Renal cortical epithelial cell (primary cell): ENCODE measurements around the gene SPPL2A. TPM values are rescaled to one million over a fixed set of nuclear protein-coding genes. Genes with fewer than 3 reads are reported as not detected.
"Not testable (repeated sequence)": the region's sequence is repeated elsewhere in the genome, so short reads cannot be mapped to it uniquely, and the experiment has no call there.

Source experiments
- DNase-seq: peaks from one replicate; pipeline ENCODE4 v3.0.0-alpha.2; 2011; ENCODE audit warnings: low read depth
- total RNA-seq: library from RNA; depleted of rRNA; stranded (reverse); fragments of >200 nt; gene quantifications from 2 replicates; pipeline ENCODE4 v1.2.3, GENCODE V29; 2014

Gene SPPL2A
- total RNA-seq, 1 donor from 2014 or later: 171 TPM

DNA sequence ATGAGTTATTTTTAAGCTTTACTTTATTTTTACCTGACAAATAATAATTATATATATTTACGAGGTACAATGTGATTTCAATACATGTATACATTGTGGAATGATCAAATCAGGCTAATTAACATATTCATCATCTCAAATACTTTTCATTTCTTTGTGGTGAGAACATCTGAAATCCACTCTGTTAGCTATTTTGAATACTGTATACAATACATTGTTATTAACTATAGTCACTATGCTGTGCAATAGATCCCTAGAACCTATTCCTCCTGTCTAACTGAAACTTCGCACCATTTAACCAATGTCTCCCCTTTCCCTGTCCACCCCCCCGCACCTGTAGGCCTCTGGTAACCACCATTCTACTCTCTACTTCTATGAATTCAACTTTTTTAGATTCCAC lies 7.9 kb upstream of the SPPL2A start:
- DNase-seq: no peak

DNA sequence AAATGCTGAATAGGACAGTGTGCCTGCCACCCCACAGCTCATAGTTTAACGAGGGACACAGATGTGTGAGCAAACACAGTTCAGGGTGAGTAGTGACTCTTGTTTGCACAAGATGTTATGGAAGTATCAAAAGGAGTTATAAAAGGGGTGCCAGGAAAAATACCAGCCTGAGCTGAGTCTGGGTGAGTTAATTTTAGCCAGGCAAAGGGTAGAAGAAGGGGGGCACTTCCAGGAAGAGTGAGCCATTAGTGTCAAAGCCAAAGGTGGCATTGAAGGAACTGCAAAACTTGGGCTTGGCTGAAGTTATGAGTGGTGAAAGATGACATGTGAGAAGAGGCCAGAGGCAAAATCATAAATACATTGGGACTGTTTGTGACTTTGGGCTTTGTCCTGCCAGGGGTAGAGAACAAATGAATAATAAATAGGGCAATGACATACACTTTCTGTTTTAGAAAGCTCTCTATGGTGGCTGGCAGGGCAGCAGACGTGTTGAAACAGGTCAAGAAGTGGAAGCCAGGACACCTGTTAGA lies 1.9 kb upstream of the SPPL2A start:
- DNase-seq: no peak

DNA sequence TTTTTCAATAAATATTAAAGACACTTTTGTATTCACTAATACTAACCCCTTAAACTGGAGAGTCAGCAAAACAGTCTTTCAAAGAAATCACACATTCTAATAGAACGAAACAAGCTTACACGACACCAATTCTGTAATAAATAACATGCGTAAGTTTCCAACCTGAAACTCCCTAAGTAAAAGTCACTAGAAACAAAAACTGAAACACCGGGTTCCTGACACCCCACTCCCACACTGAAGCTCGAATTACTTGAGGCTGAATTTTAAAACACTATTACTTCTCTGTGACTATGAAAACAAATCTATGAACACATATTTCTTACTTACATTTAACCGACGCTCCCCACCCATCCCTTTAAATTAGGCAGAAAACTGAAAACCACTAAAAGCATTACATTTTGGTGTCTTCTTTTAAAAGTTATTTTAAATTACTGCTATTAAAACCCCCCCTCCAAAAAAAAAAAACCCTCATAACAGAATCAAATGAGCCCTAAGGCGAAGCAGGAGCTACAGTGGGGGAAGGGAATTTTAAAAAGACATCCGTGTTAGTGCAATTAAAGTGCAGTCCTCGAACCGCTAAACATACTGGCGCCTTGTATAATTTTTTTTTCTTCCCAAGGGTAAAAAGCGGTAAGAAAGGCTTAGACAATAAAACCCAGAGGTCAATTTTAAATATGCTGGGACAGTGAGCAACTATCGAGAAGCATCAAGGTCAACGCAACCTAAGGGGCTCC lies 878 bp downstream of the SPPL2A start:
- peak; percentile 29 for DNase-seq

DNA sequence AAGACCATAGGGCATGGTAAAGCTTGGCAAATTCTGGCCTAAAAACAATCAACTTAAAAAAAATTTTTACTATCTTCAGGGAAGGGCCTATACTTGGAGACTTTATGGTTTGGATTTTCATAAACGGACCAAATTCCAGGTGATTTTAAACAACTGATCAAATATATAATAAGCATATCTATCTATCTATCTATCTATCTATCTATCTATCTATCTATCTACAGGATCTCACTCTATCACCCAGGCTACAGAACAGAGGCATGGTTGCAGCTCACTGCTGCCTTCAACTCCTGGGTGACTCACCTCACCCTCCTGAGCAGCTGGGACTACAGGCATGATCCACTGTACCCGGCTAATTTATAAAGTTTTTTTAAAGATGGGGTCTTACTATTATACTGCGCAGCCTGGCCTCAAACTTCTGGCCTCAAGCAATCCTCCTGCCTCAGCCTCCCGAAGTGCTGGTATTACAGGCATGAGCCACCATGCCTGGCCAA lies 6.7 kb downstream of the SPPL2A start:
- DNase-seq: peak; percentile 44

DNA sequence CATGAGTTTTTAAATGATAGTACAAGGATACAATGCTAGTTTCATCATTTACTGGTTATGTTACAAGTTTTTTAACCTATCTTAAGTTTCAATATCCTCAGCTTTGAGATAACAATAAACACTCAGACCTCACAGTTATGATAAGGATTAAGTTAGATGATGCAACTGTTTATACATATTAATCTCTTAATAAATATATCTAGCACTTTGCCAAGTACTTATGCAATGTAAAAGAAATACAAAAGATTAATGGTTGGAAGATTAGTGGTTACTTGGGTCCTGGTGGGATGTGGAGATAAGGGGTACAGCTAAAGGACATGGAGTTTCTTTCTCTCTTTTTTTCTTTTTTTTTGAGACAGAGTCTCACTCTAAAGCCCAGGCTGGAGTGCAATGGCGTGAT lies 12.0 kb downstream of the SPPL2A start:
- no peak for DNase-seq

GRCh38 chr15:50751394-50751793 lies 14.1 kb downstream of the SPPL2A start:
- DNase-seq: no peak

- DNase-seq: no peak
These were observed 15.2 kb downstream of the SPPL2A start for GRCh38 chr15:50750227-50750705.

GRCh38 chr15:50747523-50747922 lies 18.0 kb downstream of the SPPL2A start:
- no peak for DNase-seq

GRCh38 chr15:50744601-50745000 lies 20.9 kb downstream of the SPPL2A start:
- DNase-seq: no peak

- DNase-seq: no peak
These were observed 24.6 kb downstream of the SPPL2A start for GRCh38 chr15:50740955-50741354.

DNA sequence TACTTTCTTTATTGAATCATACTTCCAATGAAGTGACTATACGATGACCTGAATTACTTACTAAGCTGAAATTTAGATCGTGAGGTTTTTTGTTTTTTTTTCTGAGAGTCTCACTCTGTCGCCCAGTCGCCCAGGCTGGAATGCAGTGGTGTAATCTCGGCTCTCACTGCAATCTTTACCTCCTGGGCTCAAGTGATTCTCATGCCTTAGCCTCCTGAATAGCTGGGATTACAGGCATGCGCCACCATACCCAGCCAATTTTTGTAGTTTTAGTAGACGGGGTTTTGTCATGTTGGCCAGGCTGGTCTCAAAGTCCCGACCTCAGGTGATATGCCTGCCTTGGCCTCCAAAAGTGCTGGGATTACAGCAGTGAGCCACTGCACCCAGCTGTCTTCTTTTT lies 28.7 kb downstream of the SPPL2A start:
- DNase-seq: no peak

DNA sequence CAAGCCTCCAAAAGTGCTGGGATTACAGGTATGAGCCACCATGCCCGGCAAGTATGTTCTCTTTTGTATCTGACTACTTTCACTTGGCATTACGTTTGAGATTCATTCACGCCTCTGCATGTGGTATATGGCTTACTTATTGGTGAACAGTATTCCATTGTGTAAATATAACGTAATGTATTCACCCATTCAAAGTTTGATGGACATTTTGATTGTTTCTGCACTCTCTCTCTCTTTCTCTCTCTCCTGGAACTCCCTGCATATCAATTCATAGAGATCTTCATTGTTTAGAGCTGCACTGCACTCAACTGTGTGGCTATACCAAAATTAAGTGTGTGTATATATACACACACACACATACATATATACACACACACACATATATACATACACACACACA lies 30.4 kb downstream of the SPPL2A start:
- no peak for DNase-seq

DNA sequence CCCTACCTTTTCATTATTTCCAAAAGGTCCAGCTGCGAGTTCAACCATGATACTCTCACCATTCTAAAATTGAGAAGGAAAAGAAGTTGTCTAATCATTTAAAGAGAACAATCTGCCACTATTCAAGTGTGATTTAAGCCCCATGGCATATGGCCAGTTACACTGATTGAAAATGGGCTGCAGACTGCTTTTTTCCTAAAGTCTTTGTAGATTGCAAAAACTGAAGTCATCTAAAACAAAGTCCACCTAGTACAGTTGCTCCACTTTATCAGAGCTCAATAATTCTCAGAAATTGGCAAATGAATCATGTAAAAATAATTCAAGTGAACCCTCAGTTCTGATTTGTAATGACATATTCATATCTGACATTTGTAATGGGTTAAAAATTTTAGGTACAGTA lies 39.2 kb downstream of the SPPL2A start:
- DNase-seq: no peak

GRCh38 chr15:50718700-50719125 lies 46.8 kb downstream of the SPPL2A start:
- peak; percentile 7 for DNase-seq

GRCh38 chr15:50712018-50712417 lies 53.5 kb downstream of the SPPL2A start:
- no peak for DNase-seq

DNA sequence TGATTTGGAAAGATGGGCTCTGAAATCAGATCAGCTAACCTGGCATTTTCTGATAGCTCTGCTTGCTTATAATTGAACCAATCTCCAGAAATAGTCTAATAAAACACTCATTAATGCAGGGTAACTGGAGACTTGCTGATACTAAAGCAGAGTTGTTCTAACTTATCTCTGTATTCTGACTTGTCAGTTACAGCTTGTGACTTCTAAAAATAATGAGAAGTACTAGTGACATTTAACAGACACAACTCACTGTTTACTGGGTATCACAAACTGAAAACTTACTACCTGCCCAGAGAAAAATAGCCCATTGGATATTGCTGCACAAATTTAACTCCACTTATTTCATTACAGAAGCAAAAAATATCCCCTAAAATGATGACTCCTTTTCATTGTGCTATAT lies 54.9 kb downstream of the SPPL2A start:
- no peak for DNase-seq

DNA sequence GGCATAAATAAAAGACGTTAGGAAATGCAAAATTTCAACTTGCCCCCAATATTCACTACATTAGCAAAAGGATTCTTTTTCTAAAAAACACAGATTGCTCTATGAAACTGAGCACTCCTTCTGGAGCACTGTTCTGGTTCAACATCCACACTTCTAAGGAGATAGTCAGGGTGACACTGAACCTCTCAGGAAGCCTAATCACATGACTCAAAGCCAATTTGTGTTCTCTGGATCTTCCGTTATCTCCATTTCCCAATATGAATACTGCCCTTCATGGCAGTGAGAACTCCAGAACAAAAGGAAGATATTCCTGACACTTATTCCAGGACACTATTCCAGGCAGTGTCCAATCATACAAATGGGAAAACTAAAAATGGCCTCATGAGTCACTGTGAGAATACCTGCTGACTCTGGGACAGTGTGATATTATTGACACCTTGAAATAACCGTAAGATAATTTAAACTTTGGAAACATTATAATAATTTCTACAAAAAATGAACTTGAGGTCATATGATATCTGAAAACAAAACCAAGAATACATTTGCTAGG lies 57.6 kb downstream of the SPPL2A start:
- DNase-seq: no peak

DNA sequence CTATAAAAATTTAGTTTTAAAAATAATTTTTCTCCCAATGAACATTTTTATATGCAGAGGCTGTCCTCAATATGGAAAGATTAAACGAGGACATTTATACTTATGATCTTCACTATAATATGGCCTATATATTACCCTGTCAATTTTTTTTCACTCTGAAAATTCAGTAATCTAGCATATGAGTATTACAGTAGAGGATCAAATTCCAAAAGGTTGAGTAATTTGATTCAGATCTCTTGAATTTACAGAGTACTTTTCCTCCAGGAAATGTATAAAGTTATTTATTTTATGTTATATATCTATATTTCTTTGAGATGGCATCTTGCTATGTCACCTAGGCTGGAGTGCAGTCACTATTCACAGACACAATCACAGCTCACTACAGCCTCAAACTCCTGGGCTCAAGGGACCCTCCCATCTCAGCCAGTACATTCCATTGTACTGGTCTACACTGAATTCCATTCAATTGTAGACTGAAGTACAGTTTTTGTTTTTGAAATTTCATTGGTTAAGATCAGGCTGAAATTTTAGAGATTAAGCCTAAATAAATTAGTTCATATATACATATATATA lies 62.7 kb downstream of the SPPL2A start:
- DNase-seq: no peak

DNA sequence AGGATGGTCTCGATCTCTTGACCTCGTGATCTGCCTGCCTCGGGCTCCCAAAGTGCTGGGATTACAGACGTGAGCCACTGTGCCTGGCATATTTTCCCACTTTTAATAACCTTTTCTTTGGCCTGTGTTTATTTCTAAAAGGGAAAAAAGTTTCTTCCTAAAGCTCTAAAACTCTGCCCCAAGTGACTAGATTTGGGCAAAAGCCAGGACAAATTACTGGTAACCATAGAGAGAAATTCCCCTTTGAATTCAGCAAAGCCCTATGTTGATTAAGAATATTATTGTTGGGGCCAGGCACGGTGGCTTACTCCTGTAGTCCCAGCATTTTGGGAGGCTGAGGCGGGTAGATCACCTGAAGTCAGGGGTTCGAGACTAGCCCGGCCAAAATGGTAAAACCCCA lies 67.4 kb downstream of the SPPL2A start:
- no peak for DNase-seq

- peak; percentile 48 for DNase-seq
These were observed 68.3 kb downstream of the SPPL2A start for GRCh38 chr15:50697109-50697797.

- DNase-seq: not testable (repeated sequence)
These were observed 70.8 kb downstream of the SPPL2A start for GRCh38 chr15:50694634-50695165.

DNA sequence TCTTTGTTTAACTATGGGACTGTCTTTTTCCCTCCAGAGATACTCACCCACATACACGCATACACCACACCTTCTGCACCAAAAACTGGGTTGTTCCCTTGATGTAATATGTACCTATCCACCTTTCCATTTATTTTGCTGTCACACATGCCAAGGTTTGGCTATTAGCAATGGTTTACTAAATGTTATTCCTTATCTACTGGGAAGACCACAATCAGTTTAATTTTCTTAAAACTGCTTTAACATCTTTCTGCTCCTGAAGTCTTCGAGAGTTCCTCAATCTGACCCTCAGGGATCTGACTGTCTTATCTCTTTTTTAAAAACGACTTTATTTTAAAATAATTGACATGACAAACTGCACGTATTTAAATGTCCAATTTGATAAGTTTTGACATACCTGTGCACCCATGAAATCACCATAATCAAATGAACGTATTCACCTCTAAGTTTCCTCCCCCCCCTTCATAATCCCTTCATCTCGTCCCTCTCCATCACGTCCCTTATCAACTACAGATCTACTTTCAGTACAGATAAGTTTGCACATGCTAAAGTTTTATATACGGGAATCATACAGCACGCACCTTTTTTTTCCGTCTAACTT lies 78.1 kb downstream of the SPPL2A start:
- no peak for DNase-seq
